IMR-90 (cell line): ENCODE results near the gene EXOC4. TPM values are rescaled to one million over a fixed set of nuclear protein-coding genes. Genes with fewer than 3 reads are reported as not detected.

ENCODE experiments used
- ATAC-seq: fragments of 200-7000 bp; cut with Tn5 transposase; 2 replicates; pipeline ENCODE4 v1.9.1; 2020; ENCODE audit warnings: low read depth, mild to moderate bottlenecking, moderate library complexity
- BruUV-seq: library from RNA; stranded (reverse); fragments of 400-500 nt; replicated peaks from 2 replicates; lab custom pipeline; 2021; lab: Mats Ljungman, UMichigan
- CTCF ChIA-PET: fragments of 300-600 bp; formaldehyde crosslinking; extraction: SDS; loops from one replicate; lab custom pipeline; 2021; ENCODE audit warnings: antibody characterized with exemption; lab: Yijun Ruan, JAX
- POLR2A ChIA-PET: fragments of 300-600 bp; sonication (Branson Sonifier 250); formaldehyde crosslinking; loops from one replicate; lab custom pipeline; 2022; ENCODE audit warnings: antibody characterized with exemption; ENCODE audit not compliant: unreplicated experiment; lab: Charles Lee
- DNase-seq: peaks from one replicate; pipeline ENCODE4 v3.0.0; 2013
- H2AFZ ChIP-seq: replicated peaks from 2 replicates; pipeline ENCODE3; 2013; ENCODE audit warnings: low read length, mild to moderate bottlenecking; ENCODE audit not compliant: poor library complexity
- H2AK5ac ChIP-seq: 2 replicates; pipeline ENCODE4 v1.6.1; 2013; ENCODE audit warnings: low read depth, low read length, inconsistent platforms
- H2AK9ac ChIP-seq: replicated peaks from 2 replicates; pipeline ENCODE3; 2013; ENCODE audit warnings: mild to moderate bottlenecking, low read depth, low read length, moderate library complexity; ENCODE audit not compliant: poor library complexity
- H2BK120ac ChIP-seq: 2 replicates; pipeline ENCODE4 v1.6.1; 2013; ENCODE audit warnings: low read depth, low read length, inconsistent platforms
- H2BK15ac ChIP-seq: 3 replicates; pipeline ENCODE4 v1.6.1; 2013; ENCODE audit warnings: low read depth, low read length, inconsistent platforms
- H2BK20ac ChIP-seq: 2 replicates; pipeline ENCODE4 v1.6.1; 2013; ENCODE audit warnings: low read depth, mild to moderate bottlenecking, inconsistent platforms, low read length, moderate library complexity
- H2BK5ac ChIP-seq: 2 replicates; pipeline ENCODE4 v1.6.1; 2013; ENCODE audit warnings: mild to moderate bottlenecking, low read depth, low read length, inconsistent platforms; ENCODE audit not compliant: poor library complexity, severe bottlenecking
- H3K14ac ChIP-seq: replicated peaks from 2 replicates; pipeline ENCODE4 v1.6.1; 2013; ENCODE audit warnings: low read depth, low read length, inconsistent platforms
- H3K18ac ChIP-seq: 2 replicates; pipeline ENCODE4 v1.6.1; 2013; ENCODE audit warnings: low read depth, low read length, control low read depth
- H3K23ac ChIP-seq: 2 replicates; pipeline ENCODE4 v1.6.1; 2013; ENCODE audit warnings: low read depth, low read length, inconsistent platforms
- H3K27ac ChIP-seq: 2 replicates; pipeline ENCODE4 v1.5.1; 2013; ENCODE audit warnings: mild to moderate bottlenecking, control low read depth, low read length; ENCODE audit not compliant: insufficient read depth
- H3K27me3 ChIP-seq: 2 replicates; pipeline ENCODE4 v1.6.1; 2013; ENCODE audit warnings: low read length; ENCODE audit not compliant: control insufficient read depth, insufficient read depth
- H3K36me3 ChIP-seq: 2 replicates; pipeline ENCODE4 v1.6.1; 2013; ENCODE audit warnings: low read length, mixed read lengths; ENCODE audit not compliant: control insufficient read depth, insufficient read depth
- H3K4ac ChIP-seq: 2 replicates; pipeline ENCODE4 v1.6.1; 2013; ENCODE audit warnings: low read depth, low read length, inconsistent platforms
- H3K4me1 ChIP-seq: 2 replicates; pipeline ENCODE4 v1.6.1; 2013; ENCODE audit warnings: low read length, mixed read lengths; ENCODE audit not compliant: control insufficient read depth, insufficient read depth
- H3K4me2 ChIP-seq: 2 replicates; pipeline ENCODE4 v1.6.1; 2013; ENCODE audit warnings: low read depth, mild to moderate bottlenecking, control low read depth, low read length, moderate library complexity
- H3K4me3 ChIP-seq: 2 replicates; pipeline ENCODE4 v1.5.1; 2013; ENCODE audit warnings: low read depth, mild to moderate bottlenecking, control low read depth, low read length, moderate library complexity; ENCODE audit not compliant: insufficient read depth
- H3K56ac ChIP-seq: 2 replicates; pipeline ENCODE4 v1.6.1; 2013; ENCODE audit warnings: low read length, inconsistent platforms; ENCODE audit not compliant: insufficient read depth; ENCODE audit errors: extremely low read depth
- H3K79me1 ChIP-seq, 2 experiments: 2 replicates each; pipeline ENCODE4 v1.6.1; 2013; ENCODE audit warnings: low read length in 2 of 2, inconsistent platforms in 1 of 2, low read depth in 1 of 2
- H3K9ac ChIP-seq: 2 replicates; pipeline ENCODE4 v1.6.1; 2013; ENCODE audit warnings: low read depth, low read length, control low read depth
- H3K9me1 ChIP-seq: 2 replicates; pipeline ENCODE4 v1.6.1; 2013; ENCODE audit warnings: low read length, inconsistent platforms; ENCODE audit not compliant: insufficient read depth
- H3K9me3 ChIP-seq: 2 replicates; pipeline ENCODE4 v1.6.1; 2013; ENCODE audit warnings: low read length; ENCODE audit not compliant: control insufficient read depth, insufficient read depth
- H4K20me1 ChIP-seq: 2 replicates; pipeline ENCODE4 v1.6.1; 2013; ENCODE audit warnings: low read length, inconsistent platforms; ENCODE audit not compliant: insufficient read depth
- H4K5ac ChIP-seq: 2 replicates; pipeline ENCODE4 v1.6.1; 2013; ENCODE audit warnings: mild to moderate bottlenecking, low read depth, low read length, control low read depth
- H4K8ac ChIP-seq, 2 experiments: 2 replicates each; pipeline ENCODE4 v1.6.1; 2013; ENCODE audit warnings: low read depth in 2 of 2, low read length in 2 of 2, control low read depth in 1 of 2, inconsistent platforms in 1 of 2
- H4K91ac ChIP-seq: 2 replicates; pipeline ENCODE4 v1.6.1; 2013; ENCODE audit warnings: low read depth, low read length, inconsistent platforms; ENCODE audit not compliant: insufficient read depth
- NFE2L2 ChIP-seq: fragments of 150-350 bp; IDR thresholded peaks from 2 replicates; pipeline ENCODE4 v1.6.1; 2016; ENCODE audit warnings: low read depth, mild to moderate bottlenecking, low read length
- SMC3 ChIP-seq: fragments of 150-350 bp; IDR thresholded peaks from 2 replicates; pipeline ENCODE4 v1.6.1; 2016; ENCODE audit warnings: low read depth, mild to moderate bottlenecking, antibody characterized with exemption, low read length, moderate library complexity
- USF2 ChIP-seq: fragments of 150-350 bp; IDR thresholded peaks from 2 replicates; pipeline ENCODE4 v1.6.1; 2017; ENCODE audit warnings: mild to moderate bottlenecking, antibody characterized with exemption, low read length, low read depth
- WGBS, 2 experiments: methylation state at CpG; one replicate each; pipeline versions ENCODE4 v1.1.5 to v1.1.7; 2013; ENCODE audit warnings: missing lambda C conversion rate in 2 of 2; ENCODE audit not compliant: insufficient read length in 1 of 2; ENCODE audit errors: extremely low coverage in 2 of 2; 5-methylcytosine and 5-hydroxymethylcytosine counted together
- dilution Hi-C: fragments of 300-500 bp; cut with HindIII; formaldehyde crosslinking; loops from one replicate; pipeline ENCODE4 v1.14.3; 2018; ENCODE audit warnings: low sequenced_read_pairs; ENCODE audit not compliant: unreplicated experiment
- in situ Hi-C: fragments of 300-500 bp; cut with MboI; formaldehyde crosslinking; loops from 3 replicates; pipeline ENCODE4 v1.14.3; 2019; ENCODE audit warnings: low sequenced_read_pairs, inconsistent platforms, mixed read lengths
- intact Hi-C: fragments of 100-400 bp; cut with micrococcal nuclease; formaldehyde crosslinking; loops from 2 replicates; pipeline ENCODE4 v1.10.0; 2022
- polyA plus RNA-seq, 3 experiments: library from polyadenylated mRNA; depleted of rRNA; stranded (reverse); fragments of >200 nt; gene quantifications; 2 replicates each; pipeline ENCODE4 v1.2.3, GENCODE V29; 2012; ENCODE audit warnings: low replicate concordance in 1 of 3
- total RNA-seq: library from RNA; depleted of rRNA; stranded (reverse); fragments of >200 nt; gene quantifications from 2 replicates; pipeline ENCODE4 v1.2.3, GENCODE V29; 2012

The EXOC4 gene
- total and polyA plus RNA-seq, 2 of the 4 experiments (the other 2 are of a cell fraction) = 25.4 to 94.6 TPM

DNA sequence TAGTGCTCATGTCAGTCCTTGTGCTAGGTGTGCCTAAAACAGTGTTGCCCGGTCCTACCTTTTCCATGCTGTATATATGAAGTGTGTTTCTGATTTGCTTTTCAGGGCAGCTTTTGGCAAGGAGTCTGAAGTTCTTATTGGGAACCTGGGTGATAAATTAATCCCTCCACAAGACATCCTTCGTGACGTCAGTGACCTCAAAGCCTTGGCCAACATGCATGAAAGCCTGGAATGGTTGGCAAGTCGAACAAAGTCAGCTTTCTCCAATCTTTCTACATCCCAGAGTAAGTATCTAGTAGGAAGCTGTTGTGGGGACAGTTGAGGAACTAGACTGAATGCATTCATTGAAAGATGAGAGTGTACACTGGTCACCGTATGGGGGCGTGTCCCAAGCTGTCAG, 684.9 kb downstream of the EXOC4 start:
- H3K9ac ChIP-seq = no peak overlapping the region
- dilution Hi-C loops (no loop called here), in situ Hi-C loops (no loop called here), intact Hi-C loops (no loop called here)
- no peak for DNase-seq
- POLR2A ChIA-PET = no interaction called here
- no peaks in the 10 kb centered on the region for H3K9me3 ChIP-seq
- H3K79me1 ChIP-seq = no peaks in the 10 kb centered on the region
- no peak for TF ChIP-seq NFE2L2
- no peak for TF ChIP-seq USF2
- no peak for TF ChIP-seq SMC3
- peaks cover 3% of the 10 kb centered on the region; the same call in 1 of the 2 replicates for H3K9me1 ChIP-seq
- no peak overlapping the region for H4K91ac ChIP-seq
- no peak overlapping the region for H3K23ac ChIP-seq
- H3K36me3 ChIP-seq = peaks cover 6% of the 10 kb centered on the region; the same call in 1 of the 2 replicates
- H3K4me1 ChIP-seq = peaks cover 10% of the 10 kb centered on the region
- no peak for ATAC-seq
- H2BK15ac ChIP-seq = no peak overlapping the region
- no peak overlapping the region for H3K56ac ChIP-seq
- no peak overlapping the region for H3K27ac ChIP-seq
- no peak overlapping the region for H2AK9ac ChIP-seq
- H4K8ac ChIP-seq = no peak overlapping the region
- no peak overlapping the region for H2BK20ac ChIP-seq
- no peak overlapping the region for H3K4me3 ChIP-seq
- H2BK120ac ChIP-seq = no peak overlapping the region
- H3K14ac ChIP-seq = no peak overlapping the region
- no peak overlapping the region for H4K5ac ChIP-seq
- H2AK5ac ChIP-seq = no peak overlapping the region
- H2AFZ ChIP-seq = no peak overlapping the region
- H3K18ac ChIP-seq = no peak overlapping the region
- no peak overlapping the region for H2BK5ac ChIP-seq
- no peaks in the 10 kb centered on the region for H3K27me3 ChIP-seq
- WGBS, 2 experiments = 100% methylated on average over 2 of the region's 6 CpGs; no CpG with 5 or more reads in 1 of the 2 experiments
- CTCF ChIA-PET = no interaction called here
- H4K20me1 ChIP-seq = no peaks in the 10 kb centered on the region
- no TSS peak for BruUV-seq
- H3K4ac ChIP-seq = no peak overlapping the region
- H3K4me2 ChIP-seq = no peak overlapping the region
